Astrocyte (in vitro differentiated cells and primary cell): ENCODE data around the gene CDH20.

Experiments
- EZH2 ChIP-seq: IDR thresholded peaks from 2 replicates; pipeline ENCODE4 v1.6.1; 2012; ENCODE audit warnings: mild to moderate bottlenecking, low read length, inconsistent platforms; ENCODE audit not compliant: insufficient read depth
- TF ChIP-seq, protein P1 (sequence below): IDR thresholded peaks from 2 replicates; pipeline ENCODE4 v1.5.1; 2011; ENCODE audit warnings: low read depth, mild to moderate bottlenecking, inconsistent platforms, low read length, moderate library complexity; ENCODE audit not compliant: insufficient read depth

DNA sequence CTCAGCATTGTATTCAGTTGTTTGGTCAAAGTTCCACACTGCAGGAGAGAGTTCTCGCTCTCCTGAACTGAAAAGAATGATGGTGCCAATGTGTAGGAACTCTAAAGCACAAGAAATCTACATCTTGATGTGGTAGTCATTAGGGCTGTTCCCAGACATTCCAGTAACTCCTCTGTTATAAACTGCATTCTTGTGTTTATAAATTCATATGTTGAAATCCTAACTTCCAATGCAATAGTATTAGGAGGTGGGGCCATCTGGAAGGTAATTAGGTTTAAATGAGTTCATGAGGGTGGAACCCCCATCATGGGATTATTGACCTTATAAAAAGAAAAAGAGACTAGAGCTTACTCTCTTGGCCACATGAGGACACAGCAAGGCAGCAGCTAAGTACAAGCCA is 239.6 kb downstream of the CDH20 start:
- TF ChIP-seq, protein P1, sequence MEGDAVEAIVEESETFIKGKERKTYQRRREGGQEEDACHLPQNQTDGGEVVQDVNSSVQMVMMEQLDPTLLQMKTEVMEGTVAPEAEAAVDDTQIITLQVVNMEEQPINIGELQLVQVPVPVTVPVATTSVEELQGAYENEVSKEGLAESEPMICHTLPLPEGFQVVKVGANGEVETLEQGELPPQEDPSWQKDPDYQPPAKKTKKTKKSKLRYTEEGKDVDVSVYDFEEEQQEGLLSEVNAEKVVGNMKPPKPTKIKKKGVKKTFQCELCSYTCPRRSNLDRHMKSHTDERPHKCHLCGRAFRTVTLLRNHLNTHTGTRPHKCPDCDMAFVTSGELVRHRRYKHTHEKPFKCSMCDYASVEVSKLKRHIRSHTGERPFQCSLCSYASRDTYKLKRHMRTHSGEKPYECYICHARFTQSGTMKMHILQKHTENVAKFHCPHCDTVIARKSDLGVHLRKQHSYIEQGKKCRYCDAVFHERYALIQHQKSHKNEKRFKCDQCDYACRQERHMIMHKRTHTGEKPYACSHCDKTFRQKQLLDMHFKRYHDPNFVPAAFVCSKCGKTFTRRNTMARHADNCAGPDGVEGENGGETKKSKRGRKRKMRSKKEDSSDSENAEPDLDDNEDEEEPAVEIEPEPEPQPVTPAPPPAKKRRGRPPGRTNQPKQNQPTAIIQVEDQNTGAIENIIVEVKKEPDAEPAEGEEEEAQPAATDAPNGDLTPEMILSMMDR = no peak
- TF ChIP-seq EZH2 = no peak
